NOMO-1 treated with dmso at 0.1 percent for 144 hours (cell line): ENCODE results near the gene FHOD3.

Experiments
- DNase-seq: peaks from one replicate; lab custom pipeline; 2025; ENCODE audit not compliant: unreplicated experiment; lab: John Stamatoyannopoulos, UW

Gene FHOD3

DNA sequence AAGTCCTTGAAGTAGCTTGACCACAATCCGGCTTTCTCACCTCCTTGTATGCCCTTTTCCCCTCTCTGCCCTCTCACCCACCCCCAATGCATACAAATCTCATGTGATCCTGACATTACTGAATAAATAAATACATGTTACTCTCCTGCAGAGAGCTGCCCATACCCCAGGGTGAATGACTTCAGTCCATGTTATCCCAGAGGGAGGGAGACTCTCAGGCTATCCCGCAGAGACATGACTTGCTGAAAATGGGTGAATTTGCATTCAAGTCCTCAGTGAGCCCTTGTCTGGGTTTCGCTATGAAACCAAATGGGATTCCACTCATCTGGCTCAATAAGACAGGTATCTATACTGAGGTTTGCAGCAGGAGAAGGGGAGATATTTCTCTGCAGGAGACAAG, 168.5 kb downstream of the FHOD3 start:
- DNase-seq: no peak

DNA sequence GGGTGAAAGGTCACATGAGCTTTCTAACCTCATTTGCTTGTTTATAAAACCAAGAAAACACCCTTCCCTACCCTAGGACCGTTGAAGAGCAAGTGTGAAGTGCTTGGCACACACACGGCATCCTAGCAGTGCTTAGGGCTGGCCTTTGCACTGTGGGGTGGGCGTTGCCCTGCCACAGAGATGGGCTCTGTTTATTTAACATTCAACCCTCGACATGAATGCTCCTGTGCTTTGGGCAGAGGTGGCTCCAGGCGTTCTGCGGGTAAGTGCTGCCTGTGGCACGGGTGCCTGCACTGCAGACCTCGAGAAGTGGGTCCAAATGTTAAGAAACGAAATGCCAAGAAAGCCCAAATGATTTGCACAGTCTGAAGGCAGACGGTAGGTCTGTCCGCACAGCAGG, 170.1 kb downstream of the FHOD3 start:
- no peak for DNase-seq

DNA sequence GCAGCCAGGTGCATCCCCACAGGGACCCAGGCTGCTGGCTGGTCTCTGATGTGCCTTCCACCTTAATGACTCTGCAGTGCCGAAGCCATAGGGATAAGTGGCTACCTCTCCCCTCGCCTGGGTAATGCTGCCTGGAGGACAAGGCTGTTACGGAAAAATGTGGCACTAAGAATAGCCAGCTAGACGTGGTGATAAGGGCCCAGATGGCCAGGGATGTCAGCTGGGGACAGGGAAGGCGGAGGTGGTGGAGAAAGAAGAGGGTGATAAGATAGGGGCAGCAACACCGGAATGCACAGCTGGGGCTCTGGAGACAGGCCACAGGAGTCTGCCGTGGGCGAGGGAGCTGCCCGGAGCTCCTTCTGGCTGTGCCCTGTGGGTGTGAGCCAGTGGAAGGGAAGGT, 170.6 kb downstream of the FHOD3 start:
- no peak for DNase-seq

DNA sequence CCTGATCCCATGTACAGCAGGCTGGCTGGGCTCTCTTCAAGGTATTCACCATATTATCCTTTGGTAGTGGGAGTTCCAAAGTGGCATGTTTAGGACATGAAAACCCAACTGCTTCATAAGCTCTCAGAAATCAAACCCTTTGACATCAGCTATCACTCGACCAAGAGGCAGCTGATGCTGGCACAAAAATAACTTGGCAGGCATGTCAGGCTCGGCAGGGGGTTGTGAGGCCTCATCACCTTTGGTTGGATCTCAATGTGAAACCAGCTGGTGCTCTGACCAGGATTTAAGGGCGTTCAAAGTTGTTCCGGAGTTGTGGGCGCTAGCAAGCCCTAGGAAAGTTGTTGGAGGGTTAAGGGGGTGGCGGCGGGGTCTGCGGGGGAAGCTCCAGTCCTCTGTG, 171.9 kb downstream of the FHOD3 start:
- no peak for DNase-seq

DNA sequence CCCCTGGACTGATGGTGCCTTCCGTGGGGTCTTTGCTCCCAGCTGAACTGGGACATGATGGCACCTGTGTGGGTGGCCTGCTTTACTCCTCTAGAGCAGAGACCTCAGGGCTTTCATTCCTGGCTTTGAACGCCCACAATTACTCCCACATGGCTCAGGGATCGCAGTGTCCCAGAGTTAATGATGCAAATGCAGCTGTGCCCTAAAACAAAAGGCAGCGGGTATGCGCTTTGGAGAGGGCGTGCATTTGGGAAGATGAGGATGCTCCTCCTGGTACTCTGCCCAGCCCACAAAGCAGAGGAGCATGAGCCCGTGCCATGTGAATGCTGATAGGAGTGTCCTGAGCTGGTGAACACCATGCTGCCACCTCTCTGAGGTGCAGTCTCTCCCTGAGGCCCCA, 173.4 kb downstream of the FHOD3 start:
- no peak for DNase-seq

DNA sequence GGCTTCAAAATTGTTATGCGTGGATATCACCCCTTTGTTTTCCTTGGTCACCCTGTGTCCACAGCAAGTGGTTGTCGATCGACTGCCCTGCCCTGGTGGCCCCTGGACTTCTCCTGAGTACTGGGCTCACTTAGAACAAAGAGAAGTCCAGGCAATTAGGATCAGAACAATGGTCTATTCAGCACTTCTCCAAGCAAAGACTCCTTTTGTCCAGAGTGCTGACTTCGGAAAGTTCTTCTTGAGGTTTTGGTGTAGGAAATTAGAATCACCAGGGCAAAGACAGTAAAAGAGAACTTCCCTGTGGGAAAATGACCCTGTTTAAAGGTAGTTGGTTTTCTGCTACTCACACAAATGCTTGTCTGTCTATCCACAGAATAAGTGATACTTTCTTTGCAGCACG, 173.9 kb downstream of the FHOD3 start:
- no peak for DNase-seq

DNA sequence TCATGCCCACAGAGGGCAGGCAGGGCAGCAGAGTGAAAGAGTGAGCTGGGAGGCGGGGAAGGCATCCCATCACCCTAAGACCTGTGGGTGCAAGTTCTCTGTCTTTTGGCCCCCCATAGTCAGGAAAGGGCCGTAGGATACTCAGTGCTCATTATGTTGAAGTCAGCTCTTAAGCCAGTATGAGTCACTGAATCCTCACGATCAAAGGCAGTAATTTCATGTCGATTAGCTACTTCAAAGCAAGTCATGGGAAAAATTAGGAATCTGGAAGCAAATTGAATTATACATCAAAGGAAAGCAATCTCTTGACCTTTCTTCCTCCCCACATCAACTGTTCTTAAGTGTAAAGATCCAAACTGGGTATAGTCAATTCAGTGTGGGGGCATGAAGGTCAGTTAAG, 178.9 kb downstream of the FHOD3 start:
- no peak for DNase-seq

DNA sequence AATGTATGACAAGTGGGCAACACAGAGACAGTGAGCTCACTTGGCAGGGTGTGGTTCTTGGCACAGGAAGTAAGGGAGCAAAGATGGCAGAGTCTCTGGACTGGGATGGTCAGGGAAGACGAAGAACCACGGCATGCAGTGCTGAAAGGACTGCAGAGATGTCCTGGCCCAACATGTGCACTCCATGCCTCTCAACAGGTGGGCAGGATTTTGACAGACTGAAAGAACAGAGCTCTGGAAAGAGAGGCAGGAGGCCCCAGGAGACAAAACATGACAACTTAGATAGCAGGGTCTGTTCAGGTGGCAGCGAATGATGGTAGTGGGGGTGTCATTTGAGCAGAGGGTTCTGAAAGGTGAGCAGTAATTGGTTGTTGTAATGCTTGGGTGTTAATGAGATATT, 180.3 kb downstream of the FHOD3 start:
- DNase-seq: no peak

DNA sequence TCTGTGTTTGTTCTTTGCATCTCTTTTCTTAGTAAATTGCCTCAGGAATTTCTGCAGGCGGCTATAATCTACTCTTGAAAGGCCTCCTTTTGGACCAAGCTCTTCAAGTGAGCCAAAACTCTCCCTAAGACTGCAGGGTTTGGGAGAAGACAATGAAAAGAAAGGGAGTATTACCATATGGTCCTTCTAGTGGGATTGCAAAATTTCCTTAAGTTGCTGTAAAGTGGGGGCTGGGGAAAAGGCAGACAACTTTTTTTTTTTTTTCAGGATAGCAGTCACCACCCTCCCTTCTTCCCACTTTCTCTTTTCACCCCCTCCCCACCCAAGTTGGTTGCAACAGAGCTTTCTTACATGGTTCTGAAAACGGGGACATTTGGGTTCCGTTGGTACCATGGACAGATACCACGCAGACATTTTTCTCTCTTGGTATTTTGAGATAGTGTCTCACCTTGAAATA, 183.7 kb downstream of the FHOD3 start:
- no peak for DNase-seq

DNA sequence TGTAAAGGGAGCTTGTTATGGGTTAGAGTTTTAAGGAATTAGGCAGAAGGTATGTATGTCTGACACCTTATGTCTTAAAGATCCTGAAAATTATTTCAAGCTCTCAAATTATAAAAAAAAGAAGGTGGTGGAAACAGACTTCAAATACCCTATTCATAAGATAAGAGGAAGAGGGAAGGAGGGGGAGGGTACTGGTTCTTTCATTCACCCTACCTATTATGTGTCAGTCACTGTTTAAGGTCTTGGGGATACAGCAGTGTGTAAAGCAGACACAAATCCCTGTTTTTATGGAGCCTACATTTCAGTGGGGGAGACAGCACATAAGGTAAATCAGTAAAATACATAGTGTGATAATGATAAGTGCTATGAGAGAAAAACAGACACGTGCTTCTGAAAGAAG, 184.4 kb downstream of the FHOD3 start:
- no peak for DNase-seq

DNA sequence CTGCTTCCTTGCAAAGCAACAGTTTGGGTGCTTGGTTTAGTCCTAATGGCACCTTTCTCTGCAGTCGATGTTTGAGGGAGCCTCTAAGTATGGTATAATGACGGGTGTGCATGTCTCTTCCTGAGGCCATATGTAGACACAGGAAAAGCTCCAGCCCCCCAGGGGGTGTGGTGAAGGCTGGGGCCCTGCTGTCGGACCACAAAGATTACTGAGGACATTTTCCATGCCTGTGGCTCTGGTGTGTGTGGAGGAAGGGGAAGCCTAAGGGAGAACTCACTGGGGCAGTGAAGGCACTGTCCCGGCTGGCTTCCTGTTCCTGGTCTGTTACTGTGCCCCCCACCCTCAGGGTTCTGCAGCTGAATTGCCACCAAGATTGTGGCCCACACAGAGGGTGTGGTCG, 187.1 kb downstream of the FHOD3 start:
- no peak for DNase-seq

DNA sequence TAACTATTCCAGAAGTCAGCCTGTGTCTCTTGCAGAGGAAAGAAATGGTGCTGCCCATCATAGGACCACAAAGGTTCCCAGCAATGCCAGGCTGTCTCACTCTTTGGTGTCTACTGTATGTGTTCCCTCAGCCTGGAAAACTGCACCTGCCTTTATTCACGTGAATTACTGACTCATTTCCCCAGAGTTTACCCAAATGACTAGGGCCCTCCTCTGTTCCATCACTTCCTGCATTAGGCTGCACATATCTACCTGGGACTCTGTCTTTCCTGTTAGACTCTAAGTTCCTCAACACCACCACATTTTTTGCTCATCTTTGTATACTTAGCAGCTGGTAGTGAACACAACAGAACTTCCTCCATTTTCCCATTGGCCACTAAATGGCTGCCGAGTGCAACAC, 188.3 kb downstream of the FHOD3 start:
- DNase-seq: no peak

DNA sequence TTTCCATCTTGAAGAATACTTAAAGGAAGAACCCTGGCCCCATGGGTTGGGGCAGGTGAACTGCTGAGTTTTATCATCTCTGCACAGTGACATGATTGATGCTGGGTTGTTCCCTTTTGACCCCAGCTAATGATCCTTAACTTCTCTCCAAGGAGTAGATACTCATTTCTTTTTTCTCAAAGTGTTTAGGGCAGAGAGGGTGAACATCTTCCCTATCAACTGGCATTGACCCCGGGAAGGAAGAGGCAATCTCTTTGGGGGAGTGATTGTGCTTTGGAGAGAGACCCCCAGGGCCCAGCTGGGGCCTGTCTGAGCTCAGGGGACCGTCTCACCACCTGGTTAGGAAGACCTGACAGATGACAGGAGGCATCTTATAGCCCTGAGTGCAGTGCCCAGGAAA, 190.6 kb downstream of the FHOD3 start:
- DNase-seq: no peak

DNA sequence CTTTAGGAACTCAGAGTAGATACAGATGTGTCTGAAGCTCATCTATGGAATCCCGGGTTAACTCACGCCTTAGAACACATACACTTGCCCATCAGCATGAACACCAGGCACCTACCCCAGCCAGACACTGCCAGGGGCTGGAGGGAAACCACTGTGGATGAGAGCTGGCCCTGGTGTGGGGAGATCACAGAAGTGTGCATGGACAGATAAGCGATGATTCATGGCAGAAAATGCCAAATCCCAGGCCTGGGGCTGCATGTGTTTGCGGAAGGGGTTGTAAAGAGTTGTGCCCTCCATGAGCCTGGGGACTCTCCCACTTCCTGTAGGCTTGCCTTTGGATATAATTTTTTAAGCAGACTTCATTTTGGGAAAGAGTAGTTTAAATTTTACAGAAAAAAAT, 193.4 kb downstream of the FHOD3 start:
- no peak for DNase-seq

DNA sequence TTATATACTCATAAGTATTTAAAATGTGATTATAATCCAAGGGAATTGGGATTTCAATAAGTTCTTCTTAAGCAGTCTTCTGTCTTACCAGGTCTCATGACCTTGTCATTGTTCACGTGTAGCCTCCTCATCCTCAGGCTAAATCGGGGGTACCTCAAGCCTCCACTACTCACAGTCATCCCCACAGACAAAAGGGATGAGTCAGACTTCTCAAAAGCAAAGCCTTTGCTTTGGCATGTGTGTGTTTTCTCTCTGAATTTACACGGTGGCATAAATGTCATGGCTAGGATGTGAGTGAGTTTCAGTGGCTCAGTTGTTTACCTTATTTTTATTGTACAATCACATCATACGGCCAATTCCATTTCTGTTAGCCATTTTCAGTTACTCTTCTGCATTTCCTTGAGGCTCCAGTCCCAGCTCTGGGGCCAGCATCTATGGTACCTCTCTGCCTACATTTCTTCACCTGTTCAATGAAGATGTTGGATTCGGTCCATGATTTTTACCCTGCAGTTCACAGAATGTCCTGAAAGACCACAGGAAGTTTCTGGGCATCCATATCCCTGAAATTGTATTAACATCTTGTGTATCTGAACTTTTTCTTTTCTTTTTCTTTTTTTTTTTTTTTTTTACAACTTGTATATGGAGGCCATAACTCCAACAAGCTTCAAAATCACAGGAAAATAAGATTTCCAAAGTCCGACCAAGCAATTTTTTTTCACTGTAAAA, 195.3 kb downstream of the FHOD3 start:
- no peak for DNase-seq

DNA sequence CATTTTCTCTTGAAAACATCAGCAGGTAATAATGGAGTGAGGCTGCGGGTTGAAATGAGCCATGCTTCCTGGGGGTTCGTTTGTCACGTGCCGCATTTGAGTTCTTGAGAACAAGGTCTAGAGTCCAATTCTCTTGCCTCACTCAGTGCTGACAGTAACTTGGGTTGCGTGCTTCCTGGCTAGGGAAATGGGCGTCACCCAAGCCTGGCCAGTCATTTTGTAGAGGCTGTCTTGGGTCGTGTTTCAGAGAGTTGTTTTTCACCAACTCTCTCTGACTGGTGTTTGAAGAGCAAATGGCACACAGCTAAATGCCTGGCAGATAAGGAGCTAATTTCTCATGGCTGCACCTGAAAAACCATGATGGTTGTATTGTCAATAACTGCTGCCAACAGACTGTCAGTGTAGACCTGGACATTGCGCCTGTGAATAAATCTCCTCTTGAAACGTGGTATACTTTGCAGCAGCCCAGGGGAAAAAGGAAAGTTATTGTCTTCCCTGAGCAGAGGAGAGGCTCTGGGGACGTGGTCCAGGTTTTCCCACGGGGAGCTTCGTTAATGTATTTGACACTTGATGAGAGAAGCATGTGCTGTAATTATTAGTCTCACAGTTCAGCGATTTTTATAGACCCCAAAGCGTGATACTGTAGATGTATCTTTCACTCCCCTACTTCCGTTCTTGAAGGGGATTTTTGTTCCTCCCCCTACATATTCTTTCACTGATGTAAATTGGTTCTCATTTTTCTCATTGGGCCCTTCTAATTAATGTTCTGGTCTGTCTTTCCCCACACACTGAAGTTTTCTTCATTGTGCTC, 196.0 kb downstream of the FHOD3 start:
- DNase-seq: no peak

DNA sequence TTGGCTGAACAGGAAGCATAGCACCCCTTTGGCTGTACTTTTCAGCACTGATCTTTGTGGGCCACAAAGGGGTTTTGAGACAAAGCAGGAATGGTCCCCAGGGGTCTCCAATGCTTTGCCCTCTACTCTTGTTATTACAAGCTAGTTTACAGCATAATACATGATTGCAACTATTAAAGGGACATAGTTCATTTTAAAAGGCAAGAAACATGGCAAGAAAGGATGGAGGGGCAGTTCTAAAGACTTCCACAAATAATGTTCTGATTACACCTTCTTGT, 196.6 kb downstream of the FHOD3 start:
- no peak for DNase-seq

DNA sequence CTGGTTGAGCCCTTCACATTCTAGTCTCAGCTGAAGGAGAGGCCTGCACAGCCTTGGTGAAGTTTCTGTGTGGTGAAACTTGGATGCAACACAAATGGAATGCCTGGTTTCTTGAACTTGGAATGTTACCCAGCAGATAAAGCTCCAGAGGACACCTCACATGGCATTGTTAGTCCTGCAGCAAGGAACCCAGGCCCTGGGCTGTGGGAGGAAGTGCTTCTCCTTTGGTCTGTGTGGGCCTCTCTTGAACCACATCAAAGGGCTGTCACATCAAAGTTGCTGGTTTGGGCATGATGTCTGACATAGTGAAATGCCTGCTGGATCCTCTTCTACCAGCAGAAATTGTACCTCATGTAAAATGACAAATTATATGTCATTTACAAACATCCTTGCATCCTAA, 198.5 kb downstream of the FHOD3 start:
- DNase-seq: no peak

DNA sequence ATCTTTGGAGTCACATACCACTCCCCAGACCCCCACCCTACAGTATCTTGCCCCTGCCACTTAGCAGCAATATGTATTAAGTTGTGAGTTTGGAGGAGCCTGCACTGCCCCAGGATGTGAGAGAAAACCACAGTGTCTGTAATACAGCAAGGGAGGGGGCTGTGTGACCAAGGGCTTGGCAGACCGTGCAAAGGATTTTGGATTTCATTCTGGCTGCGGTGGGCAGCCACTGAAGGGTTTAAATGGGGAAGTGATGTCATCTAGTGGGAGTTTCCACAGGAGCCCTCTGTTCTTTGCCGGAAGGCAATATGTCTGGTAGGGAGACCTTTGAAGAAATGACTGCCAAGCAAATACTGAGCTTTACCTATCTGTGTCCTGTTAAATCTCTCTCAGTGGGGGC, 202.4 kb downstream of the FHOD3 start:
- DNase-seq: no peak

DNA sequence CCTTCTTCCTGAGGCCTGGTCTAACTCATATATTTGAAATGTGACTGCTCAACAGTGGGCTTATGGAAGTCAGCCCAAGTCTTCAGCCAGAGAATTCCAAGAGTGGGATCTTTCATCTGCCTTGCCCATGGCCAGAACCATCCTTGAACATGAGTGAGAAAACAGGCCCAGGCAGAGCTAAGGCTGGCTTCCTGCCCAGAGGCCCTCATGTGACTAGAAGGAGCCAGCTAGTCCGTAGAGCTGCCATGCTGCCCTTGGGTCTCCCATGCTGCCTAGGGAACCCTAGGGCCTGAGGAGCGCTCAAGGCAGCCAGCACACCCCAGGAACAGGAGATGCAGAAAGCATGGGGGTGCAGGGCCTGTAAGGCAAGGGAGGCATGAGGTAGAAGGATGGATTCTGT, 203.6 kb downstream of the FHOD3 start:
- no peak for DNase-seq

DNA sequence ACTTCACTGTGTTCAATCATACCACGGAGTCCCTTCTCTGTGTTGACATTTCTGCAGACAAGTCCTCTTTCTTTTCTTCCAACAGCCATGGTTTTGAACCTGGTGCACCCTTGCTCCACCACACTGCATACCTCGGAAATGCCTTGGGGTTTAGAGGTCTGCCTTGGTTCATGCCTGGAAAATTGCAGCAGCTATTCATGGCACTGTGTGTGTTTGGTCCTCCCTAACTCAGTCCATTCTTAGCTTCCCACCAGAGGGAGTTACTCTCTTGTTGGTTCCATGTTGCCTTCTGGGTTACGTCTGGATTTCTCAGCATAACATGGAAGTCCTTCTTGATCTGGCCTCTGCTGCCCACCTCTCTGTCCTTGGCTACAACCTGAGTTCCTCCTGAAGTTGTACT, 206.0 kb downstream of the FHOD3 start:
- no peak for DNase-seq

DNA sequence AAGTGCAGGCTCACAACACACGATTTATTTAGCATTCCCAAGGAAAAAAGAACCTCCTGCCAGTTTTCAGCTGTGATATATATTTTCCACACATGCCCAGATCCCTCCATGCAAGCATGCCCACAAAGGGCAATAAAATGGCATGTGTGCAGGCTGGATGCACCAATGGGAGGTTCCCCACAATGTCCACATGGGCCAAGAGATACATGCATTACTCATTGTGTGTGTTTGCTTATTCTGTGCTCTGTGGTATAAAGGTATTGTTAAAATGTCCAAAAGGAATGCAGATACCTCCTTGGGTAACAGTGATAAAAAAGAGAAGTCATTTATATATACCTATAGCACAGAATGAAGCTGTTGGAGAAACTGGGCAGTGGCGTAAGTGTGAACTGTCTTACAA, 207.4 kb downstream of the FHOD3 start:
- no peak for DNase-seq

DNA sequence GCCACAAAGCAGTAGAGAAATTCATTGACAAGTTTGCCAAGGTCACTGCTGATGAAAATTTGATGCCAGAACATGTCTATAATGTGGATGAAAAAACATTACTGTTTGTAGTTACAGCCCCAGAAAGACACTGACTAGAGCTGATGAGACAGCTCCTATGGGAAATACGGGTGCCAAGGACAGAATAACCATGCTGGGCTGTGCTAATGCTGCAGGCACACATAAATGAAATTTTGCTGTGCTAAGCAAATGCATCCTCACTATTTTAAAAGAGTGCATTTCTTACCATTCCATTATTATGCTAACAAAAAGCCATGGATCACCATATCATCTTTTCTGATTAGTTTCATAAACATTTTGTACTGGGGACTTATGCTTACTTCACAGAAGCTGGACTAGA, 208.2 kb downstream of the FHOD3 start:
- no peak for DNase-seq
